Stimulated activated CD4-positive, alpha-beta T cell treated with anti-CD3 and anti-CD28 coated beads, Interleukin-12 subunit alpha, Interleukin-12 subunit beta, amount 100 ng/mL, for 24 hours (primary cell): Measurements from ENCODE around the gene GABPB2.
A peak's percentile ranks its signal among the peaks of the same experiment; 100 is the strongest.

ENCODE experiments used
- DNase-seq, 2 experiments: peaks; one replicate each; pipeline ENCODE4 v3.0.0-alpha.2; 2020; ENCODE audit warnings: low read depth in 2 of 2

The GABPB2 gene

GRCh38 chr1:151070474-151071276, at the start of gene GABPB2:
GABPB2 (plus strand) TSS chr1:151070761; CDS start chr1:151088190, 17,429 bp downstream.
- peak; percentile 75 to 90 for DNase-seq

- DNase-seq: peak; percentile 59 to 79
These were observed 45.9 kb upstream of the GABPB2 start for GRCh38 chr1:151024540-151025146.

DNA sequence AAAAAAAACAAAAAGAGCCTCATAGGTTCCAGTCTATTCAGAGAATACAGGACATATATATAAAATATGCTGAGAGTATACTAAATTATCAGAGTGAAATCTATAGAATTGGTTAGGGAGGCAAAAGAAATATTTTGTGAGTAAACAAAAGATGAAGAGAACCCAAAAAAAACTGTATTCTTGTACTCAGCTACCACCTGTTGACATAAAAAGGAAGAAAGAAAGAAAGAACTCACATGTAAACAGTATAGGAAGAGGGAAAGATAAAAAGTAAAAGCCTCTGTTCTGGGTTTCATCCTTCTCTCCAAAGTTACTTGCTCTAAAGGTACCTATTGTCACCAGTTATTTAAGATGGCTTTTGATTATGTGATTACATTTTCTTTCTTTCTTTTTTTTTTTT, 44.1 kb upstream of the GABPB2 start:
- no peak for DNase-seq

DNA sequence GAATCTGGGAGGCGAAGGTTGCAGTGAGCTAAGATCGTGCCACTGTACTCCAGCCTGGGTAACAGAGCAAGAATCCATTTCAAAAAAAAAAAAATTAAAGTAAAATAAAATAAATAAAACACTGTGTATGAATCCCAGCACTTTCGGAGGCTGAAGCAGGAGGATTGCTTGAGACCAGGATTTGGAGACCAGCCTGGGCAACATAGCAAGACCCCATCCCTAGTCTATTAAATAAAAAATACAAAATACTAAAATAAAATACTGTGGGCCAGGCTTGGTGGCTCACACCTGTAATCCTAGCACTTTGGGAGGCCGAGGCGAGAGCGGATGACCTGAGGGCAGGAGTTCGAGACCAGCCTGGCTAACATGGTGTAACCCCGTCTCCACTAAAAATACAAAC, 38.4 kb upstream of the GABPB2 start:
- DNase-seq: no peak

DNA sequence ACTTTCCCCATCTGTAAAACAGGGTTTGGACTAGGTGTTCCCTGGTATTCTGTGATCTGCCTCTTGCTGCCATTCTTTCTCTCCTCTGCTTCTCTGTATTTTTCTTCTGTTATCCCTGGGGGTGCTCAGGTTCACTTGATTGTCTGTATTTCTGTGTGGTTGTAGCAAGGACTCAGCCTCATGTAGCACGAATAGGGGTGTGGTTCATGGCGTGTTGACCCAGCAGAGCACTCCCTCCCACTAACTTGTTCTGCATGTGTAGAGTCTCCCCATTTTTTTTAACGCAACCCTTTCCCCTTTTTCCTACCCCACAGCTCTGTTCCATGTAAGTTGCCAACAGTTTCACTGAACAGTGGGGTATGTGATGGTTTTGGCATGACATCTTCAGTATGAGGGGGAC, 35.4 kb upstream of the GABPB2 start:
- DNase-seq: no peak

DNA sequence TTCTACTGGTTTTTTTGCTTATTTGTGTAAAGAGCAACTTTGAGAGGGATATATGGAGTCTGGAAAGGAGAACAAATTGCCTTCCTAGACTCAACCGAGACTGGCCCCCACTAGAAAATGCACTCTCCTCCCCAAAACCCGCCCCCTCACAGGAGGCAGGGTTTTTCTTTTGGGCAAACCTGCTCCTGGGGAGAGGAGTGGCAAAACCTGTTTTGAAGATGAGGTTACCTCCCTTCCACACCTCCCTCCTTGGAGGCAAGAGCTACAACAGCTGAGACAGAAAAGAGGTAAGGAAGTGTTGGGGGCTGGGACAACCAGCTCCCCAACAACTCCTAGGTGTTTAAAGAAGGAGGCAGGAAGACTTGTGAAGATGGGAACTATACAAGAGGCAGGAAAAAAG, 34.2 kb upstream of the GABPB2 start, which contains the start of gene BNIPL:
Gene BNIPL (plus strand): TSS at position 231 of the 400 bp plus-strand sequence. CDS start 140 bp downstream, at position 371.
- DNase-seq: no peak

DNA sequence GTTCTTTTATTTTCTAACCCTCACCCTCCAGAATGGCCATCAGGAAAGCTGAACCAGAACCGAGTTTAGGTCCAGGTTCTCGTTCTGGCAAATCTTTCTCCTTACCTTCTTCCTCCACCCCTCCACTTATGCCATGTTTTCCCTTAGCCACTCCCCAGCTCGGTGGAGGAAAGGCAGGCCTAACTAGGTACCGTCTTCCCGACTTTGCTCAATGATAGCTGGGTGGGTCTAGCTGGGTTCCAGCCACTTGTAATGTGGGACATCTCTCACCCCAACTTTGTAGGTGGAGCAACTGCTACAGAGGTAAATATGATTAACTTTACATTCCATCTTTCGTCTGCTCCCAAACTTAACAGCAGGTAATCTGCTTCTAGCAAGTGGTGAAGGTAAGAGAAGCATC, 33.5 kb upstream of the GABPB2 start:
- no peak for DNase-seq

DNA sequence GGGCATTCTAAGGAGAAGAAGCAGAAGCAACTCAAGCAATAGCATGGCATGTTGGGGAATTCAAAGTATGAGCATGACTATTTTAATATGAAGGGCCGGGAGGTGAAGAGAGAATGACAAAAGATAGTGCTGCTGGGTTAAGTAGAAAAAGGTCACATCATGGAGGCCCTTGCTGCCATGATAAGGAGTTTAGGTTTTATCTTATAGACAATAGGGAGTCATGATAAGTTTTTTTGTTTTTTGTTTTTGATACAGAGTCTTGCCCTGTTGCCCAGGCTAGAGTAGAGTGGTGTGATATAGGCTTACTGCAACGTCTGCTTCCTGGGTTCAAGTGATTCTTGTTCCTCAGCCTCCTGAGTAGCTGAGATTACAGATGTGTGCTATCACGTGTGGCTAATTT, 31.0 kb upstream of the GABPB2 start:
- no peak for DNase-seq

- no peak for DNase-seq
These were observed 27.4 kb upstream of the GABPB2 start for GRCh38 chr1:151043163-151043562.

GRCh38 chr1:151047591-151047924, 23.0 kb upstream of the GABPB2 start, which contains the start of gene C1orf56:
C1orf56 (plus strand) TSS chr1:151047751; CDS start chr1:151047848, 97 bp downstream.
- peak in 1 of 2 experiments; percentile 45 for DNase-seq

- DNase-seq: peak in 1 of 2 experiments; percentile 45
These were observed 22.5 kb upstream of the GABPB2 start for GRCh38 chr1:151047925-151048644.

GRCh38 chr1:151048645-151049032, 21.9 kb upstream of the GABPB2 start:
- DNase-seq: no peak

DNA sequence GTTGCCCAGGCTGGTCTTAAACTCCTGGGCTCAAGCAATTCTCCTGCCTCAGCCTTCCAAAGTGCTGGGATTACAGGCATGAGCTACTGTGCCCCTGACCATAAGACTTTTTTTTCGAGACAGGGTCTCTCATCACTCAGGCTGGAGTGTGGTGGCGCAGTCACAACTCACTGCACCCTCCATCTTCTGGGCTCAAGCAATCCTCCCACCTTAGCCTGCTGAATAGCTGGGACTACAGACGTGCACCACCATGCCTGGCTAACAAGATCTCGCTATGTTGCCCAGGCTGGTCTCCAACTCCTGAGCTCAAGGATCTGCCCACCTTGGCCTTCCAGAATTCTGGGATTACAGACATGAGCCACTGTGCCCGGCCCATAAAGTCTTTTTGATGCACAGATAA, 21.1 kb upstream of the GABPB2 start:
- DNase-seq: no peak

GRCh38 chr1:151050051-151050688, 20.4 kb upstream of the GABPB2 start:
- DNase-seq: no peak

GRCh38 chr1:151051356-151052009, 19.1 kb upstream of the GABPB2 start:
- DNase-seq: no peak

GRCh38 chr1:151054971-151055547, 15.5 kb upstream of the GABPB2 start:
- DNase-seq: no peak

DNA sequence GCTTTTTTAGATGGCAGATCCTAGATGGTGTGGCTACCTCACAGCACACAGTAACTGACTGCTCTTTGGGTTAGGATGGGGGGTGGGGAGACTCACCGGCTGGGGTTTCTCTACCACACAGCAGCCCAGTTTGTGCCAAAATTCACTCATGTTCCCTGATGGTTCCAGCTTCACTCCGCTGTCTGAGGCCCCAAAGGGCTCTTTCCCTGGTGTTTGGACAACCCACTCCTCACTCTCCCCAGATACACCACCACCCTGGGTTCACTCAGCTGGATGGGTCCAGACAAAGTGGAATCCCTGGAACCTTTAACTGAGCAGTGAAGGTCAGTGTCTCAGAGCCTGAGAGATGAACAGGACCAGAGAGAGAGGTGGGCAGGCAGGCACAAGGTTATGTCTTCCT, 15.0 kb upstream of the GABPB2 start:
- DNase-seq: no peak

GRCh38 chr1:151056149-151056548, 14.4 kb upstream of the GABPB2 start:
- DNase-seq: no peak

GRCh38 chr1:151058692-151059091, 11.9 kb upstream of the GABPB2 start:
- DNase-seq: no peak

DNA sequence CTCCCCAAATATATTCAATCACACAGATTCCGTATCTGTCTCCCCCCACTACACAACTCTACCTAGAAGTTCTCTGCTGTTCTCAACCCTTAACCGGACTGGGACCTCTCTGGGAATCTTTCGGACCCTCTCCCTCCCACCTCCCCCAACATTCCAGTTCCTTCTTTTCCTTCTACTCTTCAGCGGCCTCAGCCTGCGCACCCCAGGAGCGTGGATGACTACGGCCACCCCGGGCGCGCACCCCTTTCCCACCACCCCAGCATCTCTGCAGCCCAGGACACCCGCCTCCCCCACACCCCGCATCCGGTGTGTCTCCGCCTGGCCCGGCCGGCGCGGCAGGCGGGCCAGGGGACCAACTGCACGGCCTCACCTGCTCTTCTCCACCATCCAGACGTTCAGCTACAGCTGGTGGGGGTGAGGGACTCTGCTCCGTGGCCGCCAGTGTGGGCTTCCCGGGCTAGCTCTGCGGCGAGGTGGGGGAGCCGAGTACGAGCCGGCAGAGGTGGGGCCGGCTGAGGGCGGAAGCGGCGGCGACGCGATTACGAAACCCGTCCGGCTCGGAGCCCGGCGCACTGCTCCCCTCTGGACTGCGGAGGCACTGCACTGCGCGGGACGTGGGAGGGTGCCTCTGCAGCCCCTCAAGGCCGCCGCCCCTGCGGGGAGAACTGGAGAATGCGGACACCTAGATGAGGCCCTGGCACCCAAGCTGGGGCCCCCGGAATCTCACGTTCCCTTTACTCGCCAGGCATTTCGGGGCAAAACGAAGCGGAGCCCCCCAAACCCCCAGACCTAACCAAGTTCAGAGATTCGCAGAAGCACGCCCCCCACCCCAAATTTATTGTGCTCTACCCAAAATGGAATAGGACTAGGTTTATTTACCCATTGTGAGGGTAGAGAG, 11.2 kb upstream of the GABPB2 start, which contains the start of gene CDC42SE1:
Gene CDC42SE1 (minus strand): TSS at position 514 of the 898 bp plus-strand sequence. CDS start 3,892 bp downstream, outside the sequence.
- peak; percentile 68 to 79 for DNase-seq
